Measurements from ENCODE around the gene RASEF.

DNA sequence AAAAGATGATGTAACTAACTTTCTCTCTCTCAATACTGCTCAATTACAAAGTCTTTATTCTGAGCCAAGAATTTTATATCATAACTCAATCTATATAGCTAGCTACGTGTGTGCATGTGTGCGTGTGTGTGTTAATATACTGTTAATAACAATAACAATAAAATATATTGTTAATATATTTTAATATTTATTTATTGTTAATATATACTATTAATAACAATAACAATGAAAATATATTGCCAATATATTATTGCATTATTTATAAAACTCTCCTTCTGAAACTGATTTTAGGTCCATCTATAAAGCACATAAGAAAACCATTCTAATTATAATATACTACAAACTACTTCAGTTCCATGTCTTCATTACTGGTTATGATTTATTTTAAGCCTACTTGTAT lies 60.6 kb downstream of the RASEF start:
- TF ChIP-seq, protein P1, sequence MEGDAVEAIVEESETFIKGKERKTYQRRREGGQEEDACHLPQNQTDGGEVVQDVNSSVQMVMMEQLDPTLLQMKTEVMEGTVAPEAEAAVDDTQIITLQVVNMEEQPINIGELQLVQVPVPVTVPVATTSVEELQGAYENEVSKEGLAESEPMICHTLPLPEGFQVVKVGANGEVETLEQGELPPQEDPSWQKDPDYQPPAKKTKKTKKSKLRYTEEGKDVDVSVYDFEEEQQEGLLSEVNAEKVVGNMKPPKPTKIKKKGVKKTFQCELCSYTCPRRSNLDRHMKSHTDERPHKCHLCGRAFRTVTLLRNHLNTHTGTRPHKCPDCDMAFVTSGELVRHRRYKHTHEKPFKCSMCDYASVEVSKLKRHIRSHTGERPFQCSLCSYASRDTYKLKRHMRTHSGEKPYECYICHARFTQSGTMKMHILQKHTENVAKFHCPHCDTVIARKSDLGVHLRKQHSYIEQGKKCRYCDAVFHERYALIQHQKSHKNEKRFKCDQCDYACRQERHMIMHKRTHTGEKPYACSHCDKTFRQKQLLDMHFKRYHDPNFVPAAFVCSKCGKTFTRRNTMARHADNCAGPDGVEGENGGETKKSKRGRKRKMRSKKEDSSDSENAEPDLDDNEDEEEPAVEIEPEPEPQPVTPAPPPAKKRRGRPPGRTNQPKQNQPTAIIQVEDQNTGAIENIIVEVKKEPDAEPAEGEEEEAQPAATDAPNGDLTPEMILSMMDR (IDR thresholded peaks at IDR 0.05) = no peak
- no peak for TF ChIP-seq POLR2A (IDR thresholded peaks at IDR 0.05)

Measured in thyroid gland (tissue), 4 donors.